Pancreas (tissue), 10 donors: ENCODE measurements around the gene CCDC54. TPM values are rescaled to one million over a fixed set of nuclear protein-coding genes. Genes with fewer than 3 reads are reported as not detected.

Experiments used
- ATAC-seq, 4 donors: fragments of 200-7000 bp; cut with Tn5 transposase; one replicate each; pipeline versions ENCODE4 v1.8.0 to v1.9.1; 2020; ENCODE audit warnings: mild to moderate bottlenecking in 4 of 4, moderate library complexity in 4 of 4
- DNase-seq, 6 donors: peaks; one replicate each; pipeline ENCODE4 v3.0.0-alpha.2; 2020
- FAIRE-seq: peaks from 2 replicates; lab custom pipeline; 2012; peaks lifted over from hg19 to GRCh38; lab: Jason Lieb, UNC
- H3K27ac ChIP-seq, 4 donors: fragments of 200-600 bp; sonication (generic); 1 replicate in 3 of 4; 2 replicates in 1 of 4; pipeline versions ENCODE4 v1.5.0 to v1.8.0; 2020
- H3K27me3 ChIP-seq, 4 donors: fragments of 200-600 bp; one replicate each; pipeline ENCODE4 v1.8.0; 2021
- H3K36me3 ChIP-seq, 3 donors: fragments of 200-600 bp; sonication (generic) in 1 of 3; one replicate each; pipeline versions ENCODE4 v1.5.0 to v1.8.0; 2020 to 2021
- H3K4me1 ChIP-seq, 3 donors: fragments of 200-600 bp; one replicate each; pipeline ENCODE4 v1.8.0; 2021
- H3K4me3 ChIP-seq, 4 donors: fragments of 200-600 bp; sonication (generic) in 2 of 4; one replicate each; pipeline versions ENCODE4 v1.5.0 to v1.8.0; 2020 to 2021
- H3K9me3 ChIP-seq, 4 donors: fragments of 200-600 bp; one replicate each; pipeline ENCODE4 v1.8.0; 2021
- WGBS, 2 donors: extraction: QIAGEN DNeasy Blood & Tissue Kit; methylation state at CpG; one replicate each; pipeline ENCODE4 v1.1.7; 2013; 5-methylcytosine and 5-hydroxymethylcytosine counted together
- intact Hi-C, 3 donors: fragments of 100-400 bp; cut with DNase I; formaldehyde crosslinking; loops; one replicate each; pipeline versions ENCODE4 v1.11.1 to v1.14.2; 2022
- polyA plus RNA-seq, 2 donors: library from polyadenylated mRNA; stranded (reverse); fragments of 200-250 nt; gene quantifications; one replicate each; pipeline ENCODE4 v1.2.3, GENCODE V29; 2013
- total RNA-seq, 6 donors: library from RNA; stranded (reverse); fragmentation: NEBNext Ultra II Directional in 4 of 6; extraction: Animal tissue kit (Norgen Biotek cat#: 25700) in 4 of 6; gene quantifications; one replicate each; pipeline versions ENCODE4 v1.2.1 to v1.2.4, GENCODE V29; 2021 to 2023
- TF ChIP-seq, protein P1 (sequence below), 4 donors: fragments of 200-600 bp; sonication (generic) in 3 of 4; IDR thresholded peaks; one replicate each; pipeline versions ENCODE4 v1.5.0 to v1.8.0; 2021; ENCODE audit warnings: antibody characterized with exemption in 4 of 4
- donor health status: healthy with polysubstance abuse.
- donor health status: DM: no; HTN: no; CAD: no; lungs with moderate emphysema.
- donor health status: DM: no; HTN: no; CAD: no.
- donor health status: control.
- donor health status: control.
- donor health status: Bipolar disorder and iron deficiency.
- donor health status: DM: yes; HTN: yes; CAD: no.
- donor health status: DM: no; HTN: no; CAD: no.
- donor health status: DM: no; HTN: no; CAD: no.
- donor health status: DM: yes; HTN: yes; CAD: no.

The CCDC54 gene
- total and polyA plus RNA-seq, 8 donors, result not detected

DNA sequence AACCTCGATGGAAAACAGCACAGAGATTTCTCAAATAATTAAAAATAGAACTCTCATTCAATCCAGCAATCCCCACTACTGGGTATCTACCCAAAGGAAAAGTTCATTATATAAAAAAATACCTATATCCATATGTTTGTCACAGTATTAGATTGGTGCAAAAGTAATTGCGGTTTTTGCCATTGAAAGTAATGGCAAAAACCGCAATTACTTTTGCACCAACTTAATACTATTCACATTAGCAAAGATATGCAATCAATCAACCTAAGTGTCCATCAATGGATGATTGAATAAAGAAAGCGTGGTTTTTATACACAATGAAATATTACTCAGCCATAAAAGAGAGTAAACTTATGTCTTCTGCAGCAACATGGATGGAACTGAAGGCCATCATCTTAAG lies 12.2 kb upstream of the CCDC54 start:
- peaks cover 0 to 1% (median 0%) of the 10 kb centered on the region in 3 donors for H3K4me1 ChIP-seq
- 68 to 85% methylated on average over 4 of the region's 4 CpGs for WGBS, 2 donors
- no peak for FAIRE-seq
- H3K36me3 ChIP-seq, result no peaks in the 10 kb centered on the region
- no peak for ATAC-seq
- DNase-seq, result no peak
- no peak overlapping the region for H3K27ac ChIP-seq
- no peaks in the 10 kb centered on the region for H3K27me3 ChIP-seq
- intact Hi-C loops, result no loop called here
- H3K9me3 ChIP-seq, result no peaks in the 10 kb centered on the region
- TF ChIP-seq, protein P1, sequence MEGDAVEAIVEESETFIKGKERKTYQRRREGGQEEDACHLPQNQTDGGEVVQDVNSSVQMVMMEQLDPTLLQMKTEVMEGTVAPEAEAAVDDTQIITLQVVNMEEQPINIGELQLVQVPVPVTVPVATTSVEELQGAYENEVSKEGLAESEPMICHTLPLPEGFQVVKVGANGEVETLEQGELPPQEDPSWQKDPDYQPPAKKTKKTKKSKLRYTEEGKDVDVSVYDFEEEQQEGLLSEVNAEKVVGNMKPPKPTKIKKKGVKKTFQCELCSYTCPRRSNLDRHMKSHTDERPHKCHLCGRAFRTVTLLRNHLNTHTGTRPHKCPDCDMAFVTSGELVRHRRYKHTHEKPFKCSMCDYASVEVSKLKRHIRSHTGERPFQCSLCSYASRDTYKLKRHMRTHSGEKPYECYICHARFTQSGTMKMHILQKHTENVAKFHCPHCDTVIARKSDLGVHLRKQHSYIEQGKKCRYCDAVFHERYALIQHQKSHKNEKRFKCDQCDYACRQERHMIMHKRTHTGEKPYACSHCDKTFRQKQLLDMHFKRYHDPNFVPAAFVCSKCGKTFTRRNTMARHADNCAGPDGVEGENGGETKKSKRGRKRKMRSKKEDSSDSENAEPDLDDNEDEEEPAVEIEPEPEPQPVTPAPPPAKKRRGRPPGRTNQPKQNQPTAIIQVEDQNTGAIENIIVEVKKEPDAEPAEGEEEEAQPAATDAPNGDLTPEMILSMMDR (IDR thresholded peaks at IDR 0.05), result no peak
- no peak overlapping the region for H3K4me3 ChIP-seq

DNA sequence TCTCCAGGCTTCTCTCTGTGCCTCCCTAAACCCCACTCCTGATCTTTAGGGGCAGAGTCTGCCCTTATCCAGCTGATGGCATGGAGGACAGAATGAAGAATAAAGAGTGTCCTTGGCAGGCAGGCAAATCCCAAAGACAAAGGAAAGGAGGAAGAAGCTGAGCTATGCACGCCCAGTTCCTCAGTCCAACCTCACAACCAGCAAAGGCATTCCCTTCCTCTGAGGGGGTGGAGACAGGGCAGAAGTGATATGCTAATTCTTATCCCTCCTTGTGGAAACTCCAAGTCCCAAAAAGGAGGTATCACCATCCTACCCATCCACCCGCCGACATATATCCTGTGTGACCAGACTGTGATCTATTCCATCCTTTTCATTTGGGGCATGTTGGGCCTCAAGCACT lies 10.5 kb upstream of the CCDC54 start:
- FAIRE-seq (no peak), ATAC-seq (no peak), DNase-seq (no peak)
- TF ChIP-seq, protein P1 (IDR thresholded peaks at IDR 0.05), result no peak
- Histone ChIP-seq H3K4me1 (peaks cover 0 to 3% (median 0%) of the 10 kb centered on the region in 3 donors), H3K4me3 (no peak overlapping the region), H3K27me3 (no peaks in the 10 kb centered on the region), H3K9me3 (no peaks in the 10 kb centered on the region), H3K27ac (no peak overlapping the region), H3K36me3 (no peaks in the 10 kb centered on the region)
- WGBS, 2 donors, result 85% methylated on average over 3 of the region's 3 CpGs
- intact Hi-C loops, result no loop called here

DNA sequence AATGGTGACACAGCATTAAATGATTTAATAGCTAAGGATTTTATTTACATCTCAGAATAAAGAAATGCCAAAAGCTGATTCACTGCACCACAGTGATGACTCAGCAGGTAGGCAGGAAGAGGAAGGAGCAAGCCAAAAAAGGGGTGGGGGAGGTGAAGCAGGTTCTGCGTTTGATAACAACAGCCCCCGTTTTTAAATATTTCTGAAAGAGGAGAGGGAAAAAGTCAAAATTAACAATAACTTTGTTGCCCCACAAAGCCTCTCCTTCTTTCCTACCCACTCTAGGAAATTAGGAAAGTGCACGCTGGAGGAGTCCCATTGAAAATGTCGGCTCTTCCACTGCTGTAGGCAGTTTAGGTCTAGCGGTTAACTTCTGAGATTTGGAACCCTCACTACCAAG lies 9.9 kb upstream of the CCDC54 start:
- no peak for FAIRE-seq

DNA sequence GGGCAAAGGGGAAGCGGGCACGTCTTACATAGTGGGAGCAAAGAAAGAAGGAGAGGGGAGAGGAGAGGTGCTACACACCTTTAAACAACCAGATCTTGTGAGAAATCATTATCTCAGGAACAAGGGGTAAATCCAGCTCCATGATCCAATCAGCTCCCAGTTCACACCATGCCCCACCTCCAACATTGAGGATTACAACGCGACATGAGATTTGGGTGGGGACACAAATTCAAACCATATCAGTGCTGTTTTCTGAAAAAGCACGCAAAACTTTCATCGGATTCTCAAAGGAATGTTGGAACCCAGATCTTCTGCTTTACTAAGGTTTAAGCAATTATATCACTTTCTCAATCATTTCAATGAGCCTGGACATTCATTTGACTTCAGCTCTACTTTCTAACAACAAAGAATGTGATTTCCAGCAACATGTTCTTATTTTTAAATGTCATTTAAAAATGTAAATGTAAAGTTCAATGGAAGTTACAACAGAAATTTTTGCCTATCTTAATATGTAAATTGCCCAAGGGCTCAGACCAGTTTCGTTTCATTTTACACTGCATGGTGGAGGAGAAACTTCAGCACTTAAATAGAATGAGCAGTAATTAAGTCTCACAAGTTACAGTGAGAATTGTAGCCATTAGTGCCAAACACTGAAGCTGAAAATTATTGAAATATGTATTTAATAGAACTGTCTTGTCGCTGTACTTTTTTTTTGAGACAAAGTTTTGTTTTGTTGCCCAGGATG lies 8.4 kb upstream of the CCDC54 start:
- H3K9me3 ChIP-seq, result no peaks in the 10 kb centered on the region
- peaks cover 0 to 7% (median 4%) of the 10 kb centered on the region in 3 donors for H3K4me1 ChIP-seq
- TF ChIP-seq, protein P1 (IDR thresholded peaks at IDR 0.05), result no peak
- H3K36me3 ChIP-seq, result no peaks in the 10 kb centered on the region
- ATAC-seq, result no peak
- no peak for FAIRE-seq
- no peak overlapping the region for H3K27ac ChIP-seq
- H3K27me3 ChIP-seq, result no peaks in the 10 kb centered on the region
- WGBS, 2 donors, result 91 to 93% methylated on average over 8 of the region's 8 CpGs
- H3K4me3 ChIP-seq, result no peak overlapping the region
- intact Hi-C loops, result no loop called here
- no peak for DNase-seq

More for the DNA sequence above, 9.9 kb upstream of the CCDC54 start:
- ATAC-seq (peak in 1 of 4 donors; percentile 30), DNase-seq (no peak)
- no peaks in the 10 kb centered on the region for H3K36me3 ChIP-seq
- TF ChIP-seq, protein P1 (IDR thresholded peaks at IDR 0.05), result no peak
- H3K4me1 ChIP-seq, result peaks cover 0 to 3% (median 0%) of the 10 kb centered on the region in 3 donors
- H3K4me3 ChIP-seq, result no peak overlapping the region
- WGBS, 2 donors, result 68 to 71% methylated on average over 5 of the region's 5 CpGs
- H3K27ac ChIP-seq, result no peak overlapping the region
- H3K27me3 ChIP-seq, result no peaks in the 10 kb centered on the region
- intact Hi-C loops, result no loop called here
- no peaks in the 10 kb centered on the region for H3K9me3 ChIP-seq

DNA sequence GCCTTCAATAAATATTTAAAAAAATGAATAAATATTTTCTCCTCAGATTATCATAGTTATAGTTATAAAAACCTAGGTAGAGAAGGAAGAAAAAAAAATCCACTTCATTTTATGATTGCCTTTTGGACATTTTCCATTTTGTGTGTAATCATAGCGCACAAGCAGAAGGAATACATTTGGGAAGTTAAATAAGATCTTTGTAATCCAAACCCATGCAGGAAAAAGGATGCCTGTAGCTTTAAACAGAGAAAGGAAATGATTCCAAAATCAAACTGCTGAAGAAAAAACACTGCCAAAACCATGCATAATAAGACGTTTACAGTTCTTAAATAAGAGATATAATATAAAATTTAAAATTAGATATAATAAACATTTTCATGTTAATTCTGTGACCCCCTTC lies 7.4 kb upstream of the CCDC54 start:
- Histone ChIP-seq H3K27me3 (no peaks in the 10 kb centered on the region), H3K4me3 (no peak overlapping the region), H3K4me1 (peaks cover 0 to 16% (median 14%) of the 10 kb centered on the region in 3 donors), H3K27ac (no peak overlapping the region), H3K36me3 (no peaks in the 10 kb centered on the region), H3K9me3 (no peaks in the 10 kb centered on the region)
- intact Hi-C loops, result no loop called here
- WGBS, 2 donors, result 18 to 23% methylated on average over 2 of the region's 2 CpGs
- DNase-seq (no peak), FAIRE-seq (no peak), ATAC-seq (no peak)
- TF ChIP-seq, protein P1 (IDR thresholded peaks at IDR 0.05), result no peak
